NB4 (cell line): Measurements from ENCODE around the gene TNS1.

Experiments
- DNase-seq: peaks from one replicate; pipeline ENCODE4 v3.0.0; 2010; ENCODE audit warnings: low read depth
- H3K4me3 ChIP-seq: one replicate; pipeline ENCODE4 v1.5.1; 2011; ENCODE audit warnings: mild to moderate bottlenecking, low read depth, low read length, moderate library complexity
- MYC ChIP-seq: IDR thresholded peaks from 2 replicates; pipeline ENCODE4 v1.6.1; 2011; ENCODE audit warnings: low read depth, low read length
- POLR2A ChIP-seq: IDR thresholded peaks from 2 replicates; pipeline ENCODE4 v1.6.1; 2011; ENCODE audit warnings: mild to moderate bottlenecking; ENCODE audit not compliant: insufficient read length; ENCODE audit errors: extremely low read depth
- TF ChIP-seq, protein P1 (sequence below): IDR thresholded peaks from 2 replicates; pipeline ENCODE4 v1.6.1; 2011; ENCODE audit warnings: low read depth, low read length
- TF ChIP-seq, protein P2 (sequence below): IDR thresholded peaks from one replicate; pipeline ENCODE4 v1.5.1; 2012; ENCODE audit warnings: low read depth, low read length

TNS1 gene

DNA sequence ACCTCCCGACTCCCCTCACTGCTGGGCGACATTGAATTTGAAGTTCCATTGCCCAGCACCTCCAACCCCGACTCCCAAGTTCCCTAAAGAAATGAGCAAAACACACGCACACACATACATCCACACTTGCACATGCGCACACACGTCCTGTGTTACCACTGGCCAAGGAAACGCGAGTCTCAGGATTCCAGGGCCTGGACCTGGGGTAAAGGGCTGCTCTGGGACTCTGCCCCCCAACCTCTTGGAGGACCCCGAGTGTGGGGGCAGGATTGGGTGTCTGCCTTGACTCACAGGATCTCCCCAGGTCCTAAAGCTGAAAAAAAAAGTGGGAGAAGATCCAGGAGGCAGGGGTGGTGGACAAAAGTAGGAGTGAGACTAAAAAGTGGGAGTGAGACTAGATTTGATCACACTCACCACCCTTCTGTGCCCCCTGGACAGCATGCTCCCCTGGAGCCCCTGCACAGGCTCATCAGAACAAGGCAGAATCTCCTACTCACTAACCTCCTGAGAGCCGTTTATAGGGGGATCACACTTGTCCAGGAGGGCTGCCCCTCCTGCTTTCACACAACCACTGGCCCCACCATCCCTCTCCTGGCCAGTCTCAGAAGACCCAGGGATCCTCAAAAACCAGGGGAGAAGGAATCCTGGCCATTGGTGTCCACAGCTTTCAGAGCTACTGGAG is 202.2 kb downstream of the TNS1 start:
- TF ChIP-seq MYC: no peak
- no peak for TF ChIP-seq POLR2A
- TF ChIP-seq, protein P1, sequence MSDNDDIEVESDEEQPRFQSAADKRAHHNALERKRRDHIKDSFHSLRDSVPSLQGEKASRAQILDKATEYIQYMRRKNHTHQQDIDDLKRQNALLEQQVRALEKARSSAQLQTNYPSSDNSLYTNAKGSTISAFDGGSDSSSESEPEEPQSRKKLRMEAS: no peak
- TF ChIP-seq, protein P2, sequence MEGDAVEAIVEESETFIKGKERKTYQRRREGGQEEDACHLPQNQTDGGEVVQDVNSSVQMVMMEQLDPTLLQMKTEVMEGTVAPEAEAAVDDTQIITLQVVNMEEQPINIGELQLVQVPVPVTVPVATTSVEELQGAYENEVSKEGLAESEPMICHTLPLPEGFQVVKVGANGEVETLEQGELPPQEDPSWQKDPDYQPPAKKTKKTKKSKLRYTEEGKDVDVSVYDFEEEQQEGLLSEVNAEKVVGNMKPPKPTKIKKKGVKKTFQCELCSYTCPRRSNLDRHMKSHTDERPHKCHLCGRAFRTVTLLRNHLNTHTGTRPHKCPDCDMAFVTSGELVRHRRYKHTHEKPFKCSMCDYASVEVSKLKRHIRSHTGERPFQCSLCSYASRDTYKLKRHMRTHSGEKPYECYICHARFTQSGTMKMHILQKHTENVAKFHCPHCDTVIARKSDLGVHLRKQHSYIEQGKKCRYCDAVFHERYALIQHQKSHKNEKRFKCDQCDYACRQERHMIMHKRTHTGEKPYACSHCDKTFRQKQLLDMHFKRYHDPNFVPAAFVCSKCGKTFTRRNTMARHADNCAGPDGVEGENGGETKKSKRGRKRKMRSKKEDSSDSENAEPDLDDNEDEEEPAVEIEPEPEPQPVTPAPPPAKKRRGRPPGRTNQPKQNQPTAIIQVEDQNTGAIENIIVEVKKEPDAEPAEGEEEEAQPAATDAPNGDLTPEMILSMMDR: no peak
- no peak overlapping the region for H3K4me3 ChIP-seq
- no peak for DNase-seq

DNA sequence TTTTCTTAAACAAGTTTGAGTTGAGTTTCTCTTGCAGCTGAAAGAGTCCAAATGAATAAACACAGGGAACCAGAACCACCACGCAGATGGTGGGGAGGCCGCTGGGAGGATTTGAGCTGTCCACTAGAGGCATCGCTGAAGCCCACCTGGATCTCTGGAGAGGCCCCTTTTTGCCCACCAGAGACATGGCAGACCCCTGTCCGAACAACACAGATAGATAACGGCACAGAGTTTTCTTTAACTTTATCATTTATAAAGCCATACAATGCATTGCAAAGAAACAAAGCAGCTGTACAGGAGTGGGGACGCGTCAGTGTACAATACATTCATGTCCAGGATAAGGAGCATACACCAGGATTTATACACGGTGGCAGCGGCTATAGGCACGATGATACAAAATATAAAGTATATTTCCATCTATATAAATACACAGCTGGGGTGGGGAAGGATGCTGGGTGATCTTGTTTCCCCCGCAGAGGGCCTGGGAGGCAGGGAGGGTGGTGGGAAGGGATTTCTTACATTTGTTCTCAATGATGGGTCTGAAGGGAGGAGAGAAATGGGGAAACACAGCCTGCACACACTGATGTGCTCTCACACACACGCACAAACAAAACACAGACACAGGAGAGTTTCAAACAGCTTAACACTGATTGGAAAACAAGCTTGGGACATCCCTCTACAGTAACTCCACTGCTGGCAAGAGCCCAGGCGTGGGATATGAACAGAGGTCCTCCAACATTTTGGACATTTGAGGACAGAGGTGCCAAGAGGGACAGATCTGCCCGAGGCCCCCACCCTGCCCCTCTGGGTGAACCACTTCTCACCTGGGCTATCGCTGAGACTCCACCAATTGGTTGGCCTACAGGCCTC is 203.0 kb downstream of the TNS1 start:
- TF ChIP-seq POLR2A: no peak
- TF ChIP-seq, protein P1: no peak
- DNase-seq: no peak
- no peak overlapping the region for H3K4me3 ChIP-seq

DNA sequence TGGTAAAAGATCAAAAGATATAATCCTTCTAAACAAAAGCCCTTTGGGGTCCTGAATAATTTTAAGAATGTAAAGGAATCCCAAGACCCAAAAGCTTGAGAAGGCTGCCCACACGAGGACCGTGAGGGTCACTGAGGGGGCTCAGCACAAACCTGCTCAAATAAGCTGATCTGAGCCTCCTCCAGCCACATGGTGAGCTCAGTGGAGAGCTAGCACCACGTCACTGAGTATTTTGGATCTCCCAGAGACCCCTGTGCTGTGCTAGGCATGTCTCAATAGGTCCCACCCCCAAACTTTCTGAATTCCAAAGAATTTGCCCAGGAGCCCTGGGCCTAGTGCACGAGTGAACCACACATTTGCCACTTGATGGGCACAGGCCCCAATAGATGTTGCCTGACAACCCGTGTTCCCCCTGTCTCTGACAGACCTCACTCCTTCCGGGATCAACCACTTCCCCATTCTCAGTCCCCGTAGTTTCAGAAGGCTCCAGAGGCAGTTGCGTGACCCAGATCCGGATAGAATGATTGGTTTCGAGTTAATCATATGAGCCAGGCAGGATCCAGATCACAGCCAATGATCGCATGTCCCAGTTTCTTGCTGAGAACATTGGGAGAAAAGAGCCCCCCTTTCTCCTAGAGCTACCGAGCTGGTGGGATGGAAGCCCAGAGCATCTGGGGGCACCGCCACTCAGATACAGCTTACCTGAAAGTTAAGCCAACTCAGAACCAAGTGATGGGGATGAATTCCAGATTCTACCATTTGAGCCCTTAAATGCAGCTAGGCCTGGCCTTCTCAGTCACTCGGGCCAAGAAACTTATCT is 203.8 kb downstream of the TNS1 start:
- TF ChIP-seq POLR2A: no peak
- TF ChIP-seq, protein P2: no peak
- TF ChIP-seq, protein P1: no peak
- no peak for TF ChIP-seq MYC
- peak; percentile 83 for DNase-seq

DNA sequence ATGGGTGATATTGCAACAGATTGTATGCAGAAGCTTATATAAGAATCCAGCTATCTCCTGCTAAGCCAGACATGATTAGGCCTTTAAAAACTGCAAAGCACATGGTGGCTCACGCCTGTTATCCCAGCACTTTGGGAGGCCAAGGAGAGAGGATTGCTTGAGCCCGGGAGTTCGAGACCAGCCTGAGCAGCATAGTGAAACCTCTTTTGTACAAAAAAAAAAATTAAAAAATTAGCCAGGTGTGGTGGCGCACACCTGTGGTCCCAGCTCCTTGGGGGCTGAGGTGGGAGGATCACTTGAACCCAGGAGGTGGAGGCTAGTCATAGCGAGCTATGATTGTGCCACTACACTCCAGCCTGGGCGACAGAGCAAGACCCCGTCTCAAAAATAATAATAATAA is 204.6 kb downstream of the TNS1 start:
- H3K4me3 ChIP-seq: no peak overlapping the region
- TF ChIP-seq, protein P2: no peak
- TF ChIP-seq MYC (no peak), POLR2A (no peak)
- TF ChIP-seq, protein P1: no peak
- DNase-seq: no peak

More for the DNA sequence above, 203.8 kb downstream of the TNS1 start:
- H3K4me3 ChIP-seq: no peak overlapping the region

DNA sequence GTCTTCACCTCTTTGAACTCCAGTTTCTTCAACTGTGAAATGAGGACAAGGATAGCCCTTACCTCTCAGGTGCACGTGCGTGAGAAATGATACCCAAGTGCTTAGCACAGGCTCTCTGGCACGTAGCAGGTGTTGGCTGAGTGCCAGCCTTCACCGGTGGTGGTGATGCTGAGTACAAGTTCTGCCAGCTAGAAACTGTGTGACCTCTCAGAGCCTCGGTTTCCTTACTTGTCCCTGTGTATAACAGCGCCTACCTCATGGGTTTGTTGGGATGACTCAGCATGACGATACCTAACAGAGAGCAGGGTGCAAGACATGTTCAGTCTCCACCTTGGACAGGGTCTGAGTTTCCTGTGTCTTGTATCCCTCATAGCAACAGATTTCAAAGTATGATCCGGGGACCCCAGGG is 205.1 kb downstream of the TNS1 start:
- TF ChIP-seq, protein P1: no peak
- no peak overlapping the region for H3K4me3 ChIP-seq
- no peak for DNase-seq

DNA sequence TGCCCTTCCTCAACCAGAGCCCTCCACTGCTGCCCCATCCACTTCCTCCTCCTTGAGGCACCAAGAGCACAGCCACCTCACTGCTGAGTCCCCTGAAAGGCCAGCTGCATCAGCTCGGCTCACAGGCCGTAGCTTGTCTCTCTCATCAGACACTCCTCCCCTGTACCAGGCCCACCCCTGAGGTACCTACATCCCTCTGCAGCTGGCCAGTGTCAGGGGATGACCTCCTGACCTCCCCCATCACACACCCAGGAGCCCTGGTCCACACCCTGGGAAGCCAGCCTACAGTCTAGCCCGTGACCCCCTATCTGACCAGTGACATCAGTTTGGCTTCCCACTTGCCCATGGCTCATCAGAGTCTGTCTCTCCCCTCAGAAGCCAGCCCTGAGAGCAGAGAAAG is 205.6 kb downstream of the TNS1 start:
- no peak overlapping the region for H3K4me3 ChIP-seq
- DNase-seq: no peak
- TF ChIP-seq, protein P1: no peak
- TF ChIP-seq, protein P2: no peak
- TF ChIP-seq POLR2A (no peak), MYC (no peak)
